NT2/D1 (cell line): ENCODE results near the gene CNTN2.
A peak's percentile ranks its signal among the peaks of the same experiment; 100 is the strongest.

Source experiments
- DNase-seq: peaks from one replicate; pipeline ENCODE4 v3.0.0-alpha.2; 2011; ENCODE audit warnings: low read depth, low spot score
- H3K27me3 ChIP-seq: 2 replicates; pipeline ENCODE4 v1.6.0; 2011; ENCODE audit warnings: mild to moderate bottlenecking; ENCODE audit not compliant: insufficient read length, insufficient read depth
- H3K36me3 ChIP-seq: 2 replicates; pipeline ENCODE4 v1.6.1; 2011; ENCODE audit warnings: mild to moderate bottlenecking, low read length, mixed read lengths; ENCODE audit not compliant: insufficient read depth, insufficient read length
- H3K4me1 ChIP-seq: 2 replicates; pipeline ENCODE4 v1.5.1; 2011; ENCODE audit not compliant: insufficient read depth, insufficient read length
- H3K4me3 ChIP-seq: 2 replicates; pipeline ENCODE4 v1.5.1; 2011; ENCODE audit warnings: low read depth; ENCODE audit not compliant: insufficient read length
- H3K9ac ChIP-seq: 2 replicates; pipeline ENCODE4 v1.6.0; 2011; ENCODE audit warnings: low read depth; ENCODE audit not compliant: insufficient read length
- H3K9me3 ChIP-seq: 2 replicates; pipeline ENCODE4 v1.5.1; 2011; ENCODE audit warnings: mild to moderate bottlenecking, low read length; ENCODE audit not compliant: insufficient read depth
- SUZ12 ChIP-seq: IDR thresholded peaks from 2 replicates; pipeline ENCODE4 v1.6.1; 2011; ENCODE audit not compliant: insufficient read length, insufficient read depth; ENCODE audit errors: extremely low read depth
- YY1 ChIP-seq: IDR thresholded peaks from 2 replicates; pipeline ENCODE4 v1.6.1; 2011; ENCODE audit not compliant: insufficient read length, insufficient read depth
- ZNF274 ChIP-seq: IDR thresholded peaks from 2 replicates; pipeline ENCODE4 v1.6.1; 2011; ENCODE audit warnings: mild to moderate bottlenecking, low read depth, low read length

The CNTN2 gene

GRCh38 chr1:205122489-205122882 lies 79.5 kb downstream of the CNTN2 start:
- Histone ChIP-seq H3K9me3 (no peaks in the 10 kb centered on the region), H3K36me3 (peaks cover 32% of the 10 kb centered on the region), H3K4me3 (peak overlapping the region; percentile 94), H3K9ac (peak overlapping the region; percentile 71), H3K27me3 (no peaks in the 10 kb centered on the region), H3K4me1 (no peaks in the 10 kb centered on the region)
- DNase-seq = no peak
- TF ChIP-seq YY1 (no peak), ZNF274 (no peak), SUZ12 (no peak)

- no peaks in the 10 kb centered on the region for H3K9me3 ChIP-seq
- peaks cover 10% of the 10 kb centered on the region for H3K36me3 ChIP-seq
- H3K27me3 ChIP-seq = no peaks in the 10 kb centered on the region
- H3K4me1 ChIP-seq = no peaks in the 10 kb centered on the region
- TF ChIP-seq YY1 (no peak), ZNF274 (no peak), SUZ12 (no peak)
- DNase-seq = no peak
- no peak overlapping the region for H3K4me3 ChIP-seq
- H3K9ac ChIP-seq = no peak overlapping the region
Observed at GRCh38 chr1:205124726-205125125, 81.7 kb downstream of the CNTN2 start.

DNA sequence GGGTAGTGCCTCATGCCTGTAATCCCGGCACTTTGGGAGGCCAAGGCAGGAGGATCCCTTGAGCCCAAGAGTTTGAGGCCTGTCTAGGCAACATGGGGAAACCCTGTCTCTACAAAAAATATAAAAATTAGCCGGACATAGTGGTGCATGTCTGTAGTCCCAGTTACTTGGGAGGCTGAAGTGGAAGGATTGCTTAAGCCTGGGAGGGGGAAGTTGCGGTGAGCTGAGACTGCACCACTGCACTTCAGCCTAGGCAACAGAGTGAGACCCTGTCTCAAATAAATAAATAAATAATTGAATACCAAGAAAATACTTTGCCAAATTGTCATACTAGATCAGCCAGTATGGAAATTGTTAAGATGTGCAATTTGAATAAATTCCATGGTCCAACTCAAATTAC lies 84.6 kb downstream of the CNTN2 start:
- no peaks in the 10 kb centered on the region for H3K4me1 ChIP-seq
- DNase-seq = no peak

More for the DNA sequence above, 84.6 kb downstream of the CNTN2 start:
- Histone ChIP-seq H3K9me3 (no peaks in the 10 kb centered on the region), H3K27me3 (no peaks in the 10 kb centered on the region), H3K9ac (no peak overlapping the region), H3K4me3 (no peak overlapping the region), H3K36me3 (no peaks in the 10 kb centered on the region)
- TF ChIP-seq SUZ12 (no peak), ZNF274 (no peak), YY1 (no peak)
